D721Med (cell line): ENCODE results near the gene EDARADD.

Experiments
- DNase-seq: peaks from one replicate; pipeline ENCODE4 v3.0.0; 2011; ENCODE audit warnings: low spot score; ENCODE audit not compliant: insufficient read length
- FAIRE-seq: peaks from 2 replicates; lab custom pipeline; 2011; peaks lifted over from hg19 to GRCh38; lab: Jason Lieb, UNC
- TF ChIP-seq, protein P1 (sequence below): IDR thresholded peaks from 2 replicates; pipeline ENCODE4 v1.5.1; 2012; ENCODE audit warnings: mild to moderate bottlenecking, control low read depth; ENCODE audit not compliant: insufficient read depth; ENCODE audit errors: missing control alignments

The EDARADD gene

DNA sequence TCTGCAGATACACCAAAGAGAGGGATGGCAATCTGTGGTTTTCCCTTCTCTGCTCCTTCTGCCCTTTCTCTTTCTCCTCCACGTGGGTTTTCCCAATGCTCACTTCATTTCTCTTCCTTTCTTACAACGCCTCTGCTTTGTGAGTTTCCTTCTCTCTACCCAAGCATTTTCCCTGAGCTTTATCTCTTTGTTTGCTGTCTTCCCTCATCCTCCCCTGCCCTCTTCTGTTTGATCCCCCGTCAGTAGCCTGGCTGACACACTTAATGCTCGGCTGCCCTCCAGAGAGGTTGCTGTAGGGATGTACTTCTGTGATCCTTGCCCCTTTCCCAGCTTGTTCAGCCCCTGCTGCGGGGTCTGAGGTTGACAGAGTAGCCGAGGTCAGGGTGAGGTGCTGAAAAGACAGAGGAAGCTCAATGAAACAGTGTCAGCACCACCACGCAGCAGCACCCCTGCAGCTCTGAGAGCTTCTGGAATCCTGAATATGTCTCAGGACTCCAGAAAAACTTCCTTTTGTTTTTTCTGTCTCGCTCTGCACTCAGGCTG lies 6.0 kb downstream of the EDARADD start:
- FAIRE-seq = no peak
- TF ChIP-seq, protein P1, sequence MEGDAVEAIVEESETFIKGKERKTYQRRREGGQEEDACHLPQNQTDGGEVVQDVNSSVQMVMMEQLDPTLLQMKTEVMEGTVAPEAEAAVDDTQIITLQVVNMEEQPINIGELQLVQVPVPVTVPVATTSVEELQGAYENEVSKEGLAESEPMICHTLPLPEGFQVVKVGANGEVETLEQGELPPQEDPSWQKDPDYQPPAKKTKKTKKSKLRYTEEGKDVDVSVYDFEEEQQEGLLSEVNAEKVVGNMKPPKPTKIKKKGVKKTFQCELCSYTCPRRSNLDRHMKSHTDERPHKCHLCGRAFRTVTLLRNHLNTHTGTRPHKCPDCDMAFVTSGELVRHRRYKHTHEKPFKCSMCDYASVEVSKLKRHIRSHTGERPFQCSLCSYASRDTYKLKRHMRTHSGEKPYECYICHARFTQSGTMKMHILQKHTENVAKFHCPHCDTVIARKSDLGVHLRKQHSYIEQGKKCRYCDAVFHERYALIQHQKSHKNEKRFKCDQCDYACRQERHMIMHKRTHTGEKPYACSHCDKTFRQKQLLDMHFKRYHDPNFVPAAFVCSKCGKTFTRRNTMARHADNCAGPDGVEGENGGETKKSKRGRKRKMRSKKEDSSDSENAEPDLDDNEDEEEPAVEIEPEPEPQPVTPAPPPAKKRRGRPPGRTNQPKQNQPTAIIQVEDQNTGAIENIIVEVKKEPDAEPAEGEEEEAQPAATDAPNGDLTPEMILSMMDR = no peak

GRCh38 chr1:236401698-236402097 lies 7.6 kb downstream of the EDARADD start:
- TF ChIP-seq, protein P1 = no peak
- FAIRE-seq (no peak), DNase-seq (no peak)

More for the DNA sequence above, 6.0 kb downstream of the EDARADD start:
- no peak for DNase-seq

DNA sequence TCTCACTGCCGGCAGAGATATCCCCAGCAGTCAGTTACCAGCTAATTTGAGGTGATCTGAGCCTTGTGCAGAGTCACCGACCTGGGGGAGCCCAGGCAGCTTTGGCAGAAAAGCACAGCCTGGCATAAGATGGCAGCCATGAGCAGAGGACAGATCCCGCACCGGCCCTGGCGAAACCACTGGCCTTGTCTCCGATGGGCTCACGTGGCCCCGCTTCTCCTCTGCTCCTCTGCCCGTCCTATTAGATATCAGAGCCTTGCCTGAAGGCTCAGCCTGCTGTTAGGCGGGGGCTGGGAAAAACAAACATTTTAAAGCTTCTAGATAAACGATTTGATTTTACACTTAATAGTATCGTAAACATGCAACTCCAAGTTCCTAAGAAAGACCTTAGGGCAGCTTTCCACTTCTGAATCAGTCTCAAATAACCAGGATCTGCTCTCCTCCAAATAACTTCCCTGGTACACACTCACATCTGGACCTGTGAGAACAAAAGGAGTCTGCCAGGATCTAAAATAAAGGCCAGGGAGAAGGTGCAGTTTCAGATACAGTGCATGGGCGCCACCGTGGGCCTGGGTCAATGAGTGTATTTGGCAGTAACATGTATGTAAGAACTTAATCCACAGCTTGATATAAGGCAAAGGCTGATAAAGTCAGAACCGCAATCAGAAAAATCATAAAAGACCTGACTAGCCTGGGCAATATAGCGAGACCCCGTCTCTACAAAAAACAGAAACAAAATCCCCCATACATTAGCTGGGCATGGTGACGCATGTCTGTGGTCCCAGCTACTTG lies 10.0 kb downstream of the EDARADD start:
- TF ChIP-seq, protein P1 = no peak
- no peak for DNase-seq
- no peak for FAIRE-seq

DNA sequence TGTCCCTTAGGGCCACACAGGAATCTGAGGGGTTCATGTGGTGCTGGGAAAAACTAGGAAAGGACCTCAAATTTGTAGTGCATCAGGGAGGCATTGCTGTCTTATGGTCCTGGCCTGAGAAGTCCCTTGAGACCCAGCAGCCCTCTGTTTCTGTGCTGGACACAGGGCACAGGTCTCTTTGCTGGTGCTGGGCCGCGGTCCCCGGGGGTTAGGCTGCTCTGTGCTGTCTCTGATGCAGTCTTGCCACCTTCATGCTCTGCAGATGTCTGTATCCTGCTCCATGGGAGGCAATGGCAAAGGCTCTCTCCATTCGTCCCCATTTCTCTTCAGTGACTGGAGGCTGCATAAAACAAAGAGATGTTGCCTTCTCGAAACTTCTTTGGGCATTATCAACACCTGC lies 13.0 kb downstream of the EDARADD start:
- no peak for DNase-seq
- TF ChIP-seq, protein P1 = no peak
- FAIRE-seq = no peak

DNA sequence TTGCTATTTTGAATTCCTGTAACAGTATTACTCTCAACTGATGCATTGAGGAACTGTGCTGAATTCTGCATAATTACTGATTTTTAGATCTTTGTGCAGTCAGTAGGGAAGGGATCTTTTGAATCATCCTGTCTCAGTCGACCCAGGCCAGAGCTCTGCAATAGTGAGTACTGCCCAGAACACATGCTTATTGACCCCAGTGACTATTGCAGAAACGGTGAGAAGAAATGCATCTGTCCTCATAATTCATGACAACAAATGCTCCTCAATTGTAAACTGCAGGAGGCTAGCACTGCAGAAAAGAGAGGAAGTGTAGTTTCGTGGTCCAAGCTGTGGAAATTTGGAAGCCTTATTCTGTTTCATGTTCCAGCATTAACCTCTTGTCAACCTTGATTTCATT lies 19.6 kb downstream of the EDARADD start:
- FAIRE-seq (no peak), DNase-seq (no peak)
- TF ChIP-seq, protein P1 = no peak

GRCh38 chr1:236416165-236416564 lies 22.1 kb downstream of the EDARADD start:
- TF ChIP-seq, protein P1 = no peak
- FAIRE-seq (no peak), DNase-seq (no peak)

DNA sequence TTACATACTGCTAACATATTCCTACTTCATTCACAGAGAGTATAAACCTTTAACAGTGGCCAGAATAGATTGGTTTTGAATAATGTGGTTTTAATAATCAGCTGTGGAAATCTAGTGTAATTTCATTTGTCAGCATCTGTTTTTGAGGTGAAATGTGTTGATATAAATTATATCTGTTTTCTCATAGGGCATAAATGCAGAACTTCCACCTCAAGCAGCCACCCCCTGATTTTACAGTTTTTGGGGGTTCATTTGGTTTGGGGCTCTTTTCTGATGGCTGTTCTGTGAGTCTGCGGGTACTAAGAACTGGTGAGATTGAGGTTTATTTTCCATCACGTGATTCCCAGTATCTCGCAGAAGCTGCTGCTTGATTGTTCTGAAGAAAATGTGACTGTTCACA lies 23.2 kb downstream of the EDARADD start:
- FAIRE-seq = no peak
- TF ChIP-seq, protein P1 = no peak

More for the DNA sequence above, 23.2 kb downstream of the EDARADD start:
- DNase-seq = no peak
